ENCODE results near the gene MRTFB.
"Not testable (repeated sequence)": the region's sequence is repeated elsewhere in the genome, so short reads cannot be mapped to it uniquely, and the experiment has no call there.

MRTFB gene

DNA sequence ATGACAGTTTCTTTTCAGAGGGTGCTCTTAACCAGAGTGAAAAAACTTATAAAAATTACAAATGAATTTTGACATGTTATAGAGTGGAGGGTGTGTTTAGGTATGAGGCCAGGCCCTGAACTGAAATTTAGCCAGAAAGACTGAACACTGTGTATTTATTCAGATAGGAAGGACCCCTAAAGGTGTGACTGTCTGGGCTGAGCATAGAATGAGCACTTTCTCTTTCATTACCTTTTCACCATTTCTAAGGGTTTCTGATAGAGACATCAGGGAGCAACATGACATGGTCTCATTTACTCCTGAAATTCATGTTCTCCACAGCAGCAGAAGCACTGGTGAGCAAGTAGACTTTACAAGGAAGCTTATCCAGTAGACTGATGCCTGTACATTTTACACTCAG, 32.9 kb downstream of the MRTFB start:
- ATAC-seq = no peak
- no peak for DNase-seq

DNA sequence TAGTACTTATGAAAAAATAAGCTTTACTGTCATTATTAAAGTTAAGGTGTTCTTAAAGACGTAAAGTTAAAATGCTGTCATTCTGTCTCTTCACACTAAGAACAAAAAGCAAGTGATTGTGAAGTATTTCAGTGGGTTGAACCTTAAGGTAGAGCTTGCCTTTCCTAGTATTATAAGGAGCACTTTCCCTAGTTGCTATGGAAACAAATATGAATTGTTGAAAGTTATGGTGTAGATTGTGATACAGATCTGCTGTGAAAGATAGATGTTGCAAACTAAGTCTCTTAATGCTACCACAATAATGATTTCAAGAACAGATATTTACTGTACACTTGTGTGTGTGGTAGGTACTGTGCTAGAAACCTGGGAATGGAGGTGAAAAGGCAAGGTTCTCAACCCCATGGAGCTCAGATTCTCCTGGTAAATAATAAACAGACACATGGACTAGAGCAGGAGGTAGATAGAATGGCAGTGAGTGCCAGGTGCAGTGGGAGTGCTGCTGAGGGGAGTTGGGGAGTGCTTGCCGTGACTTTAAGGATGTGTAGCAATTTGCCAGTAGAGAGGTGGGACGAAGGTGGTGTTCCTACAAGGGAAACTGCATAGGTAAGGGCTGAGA, 34.7 kb downstream of the MRTFB start:
- no peak for ATAC-seq
- no peak for DNase-seq

DNA sequence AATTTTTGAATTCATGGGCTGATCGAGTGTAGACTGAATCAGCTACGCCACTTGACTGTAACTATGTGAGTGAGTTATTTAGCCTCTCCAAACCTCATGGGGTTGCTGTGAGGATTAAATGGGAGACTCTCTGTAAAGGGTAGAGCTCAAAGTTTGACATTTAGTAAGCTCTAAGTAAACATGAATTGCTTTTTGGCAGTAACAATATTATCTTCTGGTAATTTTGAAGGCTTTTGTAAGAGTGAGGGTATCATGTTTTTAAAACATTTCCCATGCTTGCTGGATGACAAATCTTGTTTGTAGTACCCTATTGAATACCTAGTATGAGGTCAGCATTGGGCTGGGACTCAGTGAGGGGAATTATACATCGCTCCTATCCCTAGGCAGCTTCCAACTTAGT, 35.3 kb downstream of the MRTFB start:
- DNase-seq (no peak), ATAC-seq (no peak)

DNA sequence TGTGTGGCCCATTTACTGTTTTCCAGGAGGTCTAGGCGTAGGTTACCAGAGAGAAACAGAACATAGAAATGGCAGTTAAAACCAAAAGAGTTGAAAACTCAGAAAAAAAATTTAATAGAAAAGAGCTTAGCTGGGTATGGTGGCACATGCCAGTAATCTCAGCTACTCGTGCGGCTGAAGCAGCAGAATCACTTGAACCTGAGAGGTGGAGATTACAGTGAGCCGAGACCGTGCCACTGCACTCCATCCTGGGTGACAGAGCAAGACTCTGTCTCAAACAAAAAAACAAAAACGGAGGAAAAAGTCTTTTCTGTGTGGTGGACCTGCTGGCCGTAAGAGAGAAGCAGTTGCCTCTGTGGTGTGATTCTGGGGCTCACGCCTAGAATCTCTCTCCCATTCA, 35.8 kb downstream of the MRTFB start:
- no peak for DNase-seq
- no peak for ATAC-seq

DNA sequence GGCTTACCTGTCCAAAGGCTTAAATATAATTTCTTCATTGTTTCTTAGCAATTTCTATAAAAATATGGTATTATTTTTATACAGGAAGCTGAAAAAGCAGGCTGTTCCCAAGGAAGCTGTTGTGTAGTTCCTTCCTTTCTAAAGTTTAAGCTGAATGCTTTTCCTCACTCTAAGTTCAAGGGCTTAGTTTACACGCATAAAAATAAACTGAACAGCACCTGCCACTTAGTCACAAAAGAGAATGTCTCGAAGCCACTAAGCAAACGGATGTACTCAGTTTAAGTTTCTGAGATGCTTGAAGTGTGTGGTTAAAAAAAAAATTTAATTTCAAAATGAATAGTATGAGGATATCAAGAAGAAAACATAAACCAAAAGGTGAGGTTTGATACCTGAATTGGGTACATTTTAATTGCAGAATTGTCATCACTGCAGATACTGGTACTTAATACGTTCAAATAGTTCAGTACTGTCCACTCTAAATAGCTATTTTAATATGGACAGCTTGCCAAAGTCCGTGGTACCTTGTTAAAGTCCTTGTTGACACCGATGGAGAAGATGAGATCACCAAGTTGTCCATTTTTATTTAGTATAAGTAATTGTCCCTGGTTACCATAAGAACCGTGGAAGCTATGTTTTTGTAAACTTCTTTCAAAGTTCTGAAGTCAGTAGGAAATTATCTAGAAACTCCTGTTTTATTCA, 38.1 kb downstream of the MRTFB start:
- DNase-seq = no peak
- no peak for ATAC-seq

DNA sequence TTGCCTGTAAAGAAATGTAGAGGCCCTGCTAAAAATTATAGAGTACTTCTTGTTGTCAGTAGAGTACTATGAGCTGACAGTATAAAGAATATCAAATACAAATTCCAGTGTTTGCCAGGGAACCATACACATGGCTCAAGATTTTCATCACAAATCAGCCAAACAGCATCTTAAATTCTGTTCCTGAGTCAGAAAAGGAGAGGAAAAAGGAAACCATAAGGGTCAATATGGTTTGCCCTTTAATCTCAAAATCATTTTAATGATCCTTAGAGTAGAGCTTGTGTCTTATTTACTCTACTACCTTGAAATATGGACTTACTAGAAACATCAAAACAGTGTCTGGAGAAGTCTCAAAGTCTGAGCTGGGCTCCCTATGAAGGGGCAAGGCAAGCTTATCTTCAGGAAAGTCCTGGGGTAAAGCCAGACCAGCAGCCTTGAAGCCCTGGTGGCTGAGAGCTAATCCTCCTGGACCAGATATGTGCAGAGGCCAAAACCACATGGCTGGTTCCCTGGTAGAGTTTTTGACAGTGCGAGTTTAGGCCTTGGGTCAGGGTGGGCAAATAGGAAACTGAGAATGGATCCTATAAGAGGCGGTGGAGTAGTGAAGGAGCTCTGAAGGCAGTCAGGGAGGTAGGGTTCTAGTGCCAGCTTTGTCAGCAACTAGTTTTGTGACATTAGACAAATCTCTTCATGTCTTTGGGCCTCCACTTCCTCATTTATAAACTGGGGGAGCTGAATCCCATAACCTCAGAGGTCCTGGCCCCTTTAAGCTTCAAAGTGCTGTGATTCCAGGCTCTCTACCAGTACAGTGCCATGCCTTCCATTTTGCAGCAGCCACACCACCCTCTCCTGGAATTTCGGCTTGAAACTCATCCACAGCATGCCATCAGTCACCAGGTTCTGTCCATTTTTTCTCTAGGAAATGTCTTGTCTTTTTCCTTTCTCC, 38.9 kb downstream of the MRTFB start:
- ATAC-seq = no peak
- DNase-seq = no peak

DNA sequence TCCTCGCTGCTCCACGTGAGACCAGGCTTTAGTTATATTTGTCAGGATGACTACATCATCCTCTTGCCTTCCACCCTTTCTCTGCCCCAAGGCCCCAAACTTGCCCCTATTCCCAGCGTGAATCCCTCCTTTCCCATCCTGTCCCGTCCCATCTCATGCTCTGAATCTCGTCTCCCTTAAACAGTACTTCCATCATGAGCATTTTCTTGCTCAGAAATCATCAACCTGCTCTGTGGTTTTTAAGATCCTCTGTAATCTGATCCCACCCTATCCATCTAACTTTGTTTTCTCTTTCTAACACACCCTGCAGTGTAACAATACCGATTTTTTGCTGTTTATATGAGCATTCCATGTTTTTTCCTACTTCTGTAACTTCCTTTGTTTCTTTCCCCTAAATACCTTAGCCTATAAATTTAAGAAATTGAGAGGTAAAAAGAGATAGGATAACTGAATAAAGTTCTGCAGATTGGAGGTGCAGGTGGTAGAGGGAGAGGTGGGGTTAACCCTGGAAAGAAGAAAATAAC, 39.7 kb downstream of the MRTFB start:
- no peak for DNase-seq
- no peak for ATAC-seq

DNA sequence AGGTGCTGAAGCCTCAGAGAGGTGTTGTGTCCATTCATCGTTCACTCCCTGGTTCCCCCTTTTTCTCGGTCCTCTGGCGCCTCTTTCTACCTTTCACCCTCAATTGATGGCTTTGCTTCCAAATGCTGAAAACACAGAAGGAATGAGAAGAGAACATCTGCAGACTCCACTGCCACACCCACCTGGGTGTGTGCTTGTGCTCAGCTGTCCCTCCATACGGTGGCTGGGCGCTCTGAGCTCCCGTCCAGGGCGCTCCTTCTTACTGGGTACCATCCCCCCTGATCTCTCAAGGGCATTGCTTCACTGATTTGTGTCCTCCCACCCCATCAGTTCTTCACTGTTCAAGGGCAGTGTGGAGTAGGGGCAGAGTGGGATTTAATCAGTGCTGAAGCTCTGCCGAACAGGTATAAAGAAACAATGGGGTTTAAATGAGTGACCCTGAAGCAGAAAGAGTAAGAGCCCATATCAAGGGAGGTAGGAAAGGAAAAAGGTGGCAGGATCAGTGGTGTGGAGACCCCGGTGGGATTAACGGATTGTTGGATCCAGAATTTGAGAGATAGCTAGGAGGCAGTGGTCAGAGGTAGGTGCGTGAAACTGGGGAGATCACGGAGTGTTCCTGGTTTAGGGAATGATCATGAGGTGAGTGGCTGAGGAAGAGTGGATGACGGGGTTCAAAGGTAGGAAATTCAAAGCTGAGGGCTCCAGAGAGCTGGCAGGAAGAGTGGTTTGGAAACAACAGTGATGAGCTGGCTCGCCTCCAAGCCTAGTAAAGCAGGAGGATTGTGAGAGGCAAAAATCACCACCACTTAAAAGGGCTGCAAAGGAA, 40.8 kb downstream of the MRTFB start:
- DNase-seq (no peak), ATAC-seq (no peak)

DNA sequence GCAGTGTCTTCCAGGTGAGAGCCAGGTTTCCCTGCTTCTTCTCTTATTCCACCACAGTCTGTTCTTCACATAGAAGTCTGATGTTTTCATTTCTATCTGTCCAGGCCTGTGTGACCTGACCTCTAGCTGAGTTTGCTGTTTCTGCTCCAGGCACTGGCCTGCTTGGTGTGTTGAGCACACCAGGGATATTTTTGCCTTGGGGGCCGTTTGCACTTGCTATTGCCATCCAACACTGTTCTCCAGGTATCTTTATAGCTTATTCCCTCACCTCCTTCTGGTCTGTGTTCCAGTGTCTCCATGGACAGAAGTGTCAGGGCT, 41.4 kb downstream of the MRTFB start:
- ATAC-seq (no peak), DNase-seq (no peak)

DNA sequence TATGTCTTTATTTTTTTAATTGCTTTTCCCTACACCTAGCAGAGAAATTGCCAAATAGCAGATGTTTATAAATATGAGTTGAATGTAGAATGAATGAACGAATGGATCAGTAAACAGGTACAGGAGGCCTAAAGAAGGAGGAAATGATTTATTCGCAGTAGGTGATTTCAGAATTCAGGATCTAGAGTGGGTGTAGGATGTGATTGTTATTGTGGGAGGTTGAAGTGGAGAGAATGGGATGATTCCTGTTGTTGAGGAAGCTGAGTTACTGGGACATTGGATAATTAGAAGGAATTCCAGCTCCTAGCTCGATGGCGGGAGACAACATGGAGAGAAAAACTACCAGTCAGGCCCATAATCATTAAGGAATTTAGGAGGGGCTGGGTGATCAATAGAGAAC, 42.2 kb downstream of the MRTFB start:
- no peak for ATAC-seq
- DNase-seq = no peak

DNA sequence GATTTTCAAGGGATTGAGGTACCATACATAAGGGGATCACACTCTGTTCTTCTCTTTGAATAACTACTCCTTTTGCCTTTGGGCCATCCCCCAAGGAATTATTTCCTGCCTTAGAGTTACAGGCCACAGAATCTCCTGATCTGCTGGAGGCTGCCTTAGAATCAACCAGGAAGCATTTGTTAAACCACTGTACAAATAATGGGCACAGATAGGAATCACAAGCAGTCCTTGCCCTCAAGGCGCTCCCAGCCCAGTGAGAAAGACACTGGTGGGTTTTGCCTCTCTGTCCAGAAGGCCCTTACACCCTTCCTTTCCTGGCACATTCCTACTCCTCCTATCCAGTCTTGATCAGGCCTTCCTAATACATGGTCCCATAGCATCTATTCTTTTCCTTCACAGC, 45.9 kb downstream of the MRTFB start:
- DNase-seq (no peak), ATAC-seq (no peak)

DNA sequence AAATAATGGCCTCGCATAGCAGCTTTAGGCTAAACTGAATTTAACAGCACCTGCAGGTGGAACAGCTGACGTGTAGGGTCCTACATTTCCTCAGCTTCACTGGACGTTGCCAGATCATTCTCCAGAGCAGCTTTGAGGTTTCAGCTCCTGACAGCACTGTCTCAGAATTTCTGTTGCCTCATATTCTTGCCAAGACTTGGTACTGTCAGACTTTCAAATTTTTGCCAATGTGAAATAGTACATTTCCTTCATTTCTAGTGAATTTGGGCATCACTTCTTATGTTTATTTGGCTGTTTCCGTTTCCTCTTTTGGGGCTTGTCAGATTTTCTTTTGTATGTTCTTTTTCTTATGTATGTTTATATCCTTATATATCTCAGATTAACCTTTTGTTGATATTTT, 48.7 kb downstream of the MRTFB start:
- DNase-seq = no peak
- no peak for ATAC-seq

DNA sequence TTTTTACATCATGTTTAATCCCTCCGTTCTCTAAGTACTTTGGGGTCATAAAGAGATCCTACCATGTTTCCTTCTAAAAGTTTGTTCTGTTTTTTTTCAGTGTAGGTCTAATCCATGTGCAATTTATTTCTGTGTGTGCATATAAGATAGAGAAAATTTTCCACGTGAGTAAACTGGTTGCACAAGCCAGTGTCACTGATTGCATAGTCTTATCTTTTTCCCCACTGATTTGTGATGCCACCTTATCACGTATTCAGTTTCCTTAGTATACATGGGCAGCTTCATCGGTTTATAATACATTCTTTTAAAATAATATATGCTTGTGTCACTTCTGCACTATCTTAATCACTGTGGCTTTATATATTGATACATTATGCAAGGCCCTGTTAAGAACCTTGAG, 49.2 kb downstream of the MRTFB start:
- DNase-seq = no peak
- no peak for ATAC-seq

DNA sequence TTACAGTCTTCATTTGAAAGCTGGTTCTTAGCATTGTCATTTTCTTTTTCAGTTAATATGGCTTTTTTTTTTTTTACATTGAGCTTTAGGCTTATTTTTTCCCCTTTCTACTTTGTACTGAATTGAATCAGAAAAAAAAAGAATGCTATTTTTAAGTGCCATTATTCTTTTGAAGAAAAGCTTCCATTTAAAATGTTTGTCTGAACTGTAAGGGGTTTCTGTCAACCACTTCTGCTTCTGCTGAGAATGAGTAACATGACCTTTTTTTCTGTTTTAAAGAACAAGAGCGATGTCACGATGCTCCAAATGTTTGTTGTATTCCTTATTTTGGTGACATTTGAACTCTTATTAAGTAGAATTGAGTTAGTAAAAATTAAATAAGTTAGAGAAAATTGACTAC, 50.0 kb downstream of the MRTFB start:
- no peak for DNase-seq
- ATAC-seq = no peak

DNA sequence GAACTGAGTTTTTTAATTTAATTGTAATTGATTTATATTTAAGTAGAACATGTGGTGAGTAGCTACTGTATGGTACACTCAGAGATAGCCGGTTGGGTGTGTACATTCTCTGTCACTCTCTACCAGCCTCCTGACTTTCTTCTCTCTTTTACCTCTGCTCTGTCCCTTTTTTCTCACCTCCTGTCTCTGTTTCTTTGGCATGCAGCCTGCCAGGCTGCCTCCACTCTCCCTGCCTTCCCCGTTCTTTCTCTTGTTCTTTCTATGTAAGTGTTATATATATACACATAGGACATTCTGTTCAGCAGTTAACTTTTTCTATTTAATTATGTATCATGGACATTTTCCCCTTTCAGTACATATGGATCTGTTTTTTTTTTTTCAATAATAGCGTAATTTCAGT, 50.8 kb downstream of the MRTFB start:
- DNase-seq (no peak), ATAC-seq (no peak)

DNA sequence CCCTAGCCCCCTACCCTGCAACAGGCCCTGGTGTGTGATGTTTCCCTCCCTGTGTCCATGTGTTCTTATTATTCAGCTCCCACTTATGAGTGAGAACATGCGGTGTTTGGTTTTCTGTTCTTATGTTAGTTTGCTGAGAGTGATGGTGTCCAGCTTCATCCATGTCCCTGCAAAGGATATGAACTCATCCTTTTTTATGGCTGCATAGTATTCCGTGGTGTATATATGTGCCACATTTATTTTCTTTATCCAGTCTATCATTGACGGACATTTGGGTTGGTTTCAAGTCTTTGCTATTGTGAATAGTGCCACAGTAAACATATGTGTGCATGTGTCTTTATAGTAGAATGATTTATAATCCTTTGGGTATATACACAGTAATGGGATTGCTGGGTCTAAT, 51.3 kb downstream of the MRTFB start:
- not testable (repeated sequence) for DNase-seq, ATAC-seq

DNA sequence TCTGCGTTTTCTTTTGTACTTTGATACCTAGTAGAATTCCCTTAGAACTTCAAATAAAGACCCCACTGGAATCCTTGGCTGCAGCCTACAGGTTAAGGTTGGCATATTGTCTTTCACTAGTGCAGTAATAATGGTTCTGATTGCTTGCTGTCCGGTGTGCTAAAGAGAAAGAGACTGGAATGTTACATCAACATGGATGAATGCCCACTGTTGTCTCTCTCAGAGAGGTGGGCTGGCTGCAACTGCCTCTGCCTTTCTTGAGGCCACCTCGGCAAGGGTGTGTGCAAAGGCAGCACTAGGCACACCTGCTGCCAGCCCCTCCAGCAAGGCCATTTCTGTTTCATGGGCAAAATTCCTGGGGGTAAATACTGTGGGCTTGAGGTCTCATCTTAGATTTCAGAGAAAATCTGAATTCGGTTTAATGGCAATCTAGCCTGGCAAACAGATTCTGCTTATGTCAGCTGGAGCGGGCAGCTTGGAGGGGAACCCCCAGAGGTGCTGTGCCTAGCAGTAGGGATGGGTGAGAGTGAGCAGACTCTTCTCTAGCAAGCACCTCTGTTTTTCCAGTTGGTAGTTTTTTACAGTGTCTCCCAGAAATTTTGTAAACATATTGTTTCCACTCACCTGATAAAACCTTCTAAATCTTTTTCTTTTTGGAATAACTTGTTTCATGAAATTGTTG, 54.0 kb downstream of the MRTFB start:
- ATAC-seq (no peak), DNase-seq (no peak)

DNA sequence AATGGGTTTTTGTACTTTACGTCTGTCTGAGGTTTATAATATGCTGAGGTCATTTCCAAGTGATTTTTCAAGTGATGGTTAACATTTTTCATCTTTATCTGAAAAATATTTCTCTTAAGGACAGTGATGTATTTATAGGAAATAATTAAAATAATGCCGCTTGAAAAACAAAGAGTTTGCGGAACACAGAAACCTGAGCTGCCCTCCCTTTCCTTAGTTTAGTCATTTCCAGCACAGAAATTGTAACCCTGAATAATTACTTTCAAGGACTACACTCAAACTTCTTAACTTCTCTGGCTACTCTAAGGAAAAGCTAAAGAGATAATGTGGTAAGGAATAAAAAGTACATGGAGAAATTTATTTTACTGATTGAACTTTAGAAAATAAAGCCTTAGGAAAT, 54.6 kb downstream of the MRTFB start:
- no peak for DNase-seq
- ATAC-seq = no peak

DNA sequence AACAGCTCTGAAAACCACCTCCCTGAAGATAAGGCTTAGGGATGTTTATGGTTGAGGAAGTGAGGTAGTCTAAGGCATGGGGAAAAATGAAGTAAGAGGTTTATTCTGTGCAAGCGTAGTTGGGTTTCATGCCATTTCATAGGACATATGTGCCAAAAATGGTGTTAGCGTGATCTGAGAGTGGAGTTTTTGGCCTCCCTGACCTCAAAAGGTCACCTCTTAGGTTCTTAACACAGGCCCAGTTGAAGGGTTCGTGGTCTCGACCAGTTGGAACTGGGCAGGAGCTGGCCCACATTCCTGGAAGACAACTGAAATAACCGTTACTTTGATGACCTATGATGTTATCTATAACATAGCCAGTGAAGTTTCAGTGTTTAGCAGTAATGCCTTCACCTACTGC, 57.0 kb downstream of the MRTFB start:
- ATAC-seq (no peak), DNase-seq (no peak)

DNA sequence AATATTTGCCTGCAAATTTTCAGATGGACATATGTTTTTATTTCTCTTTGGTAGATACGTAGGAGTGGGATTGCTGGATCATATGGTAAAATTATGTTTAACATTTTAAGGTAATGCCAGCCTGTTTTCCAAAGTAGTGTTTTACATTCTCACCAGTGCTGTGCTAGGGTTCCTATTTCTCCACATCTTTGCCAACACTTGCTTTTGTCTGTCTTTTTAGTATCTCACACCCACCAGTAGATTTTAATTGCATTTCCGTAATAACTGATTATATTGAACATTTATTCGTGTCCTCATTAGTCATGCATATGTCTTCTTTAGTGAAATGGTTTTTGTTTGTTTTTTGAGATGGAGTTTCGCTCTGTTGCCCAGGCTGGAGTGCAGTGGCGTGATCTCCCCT, 58.4 kb downstream of the MRTFB start:
- DNase-seq = no peak
- no peak for ATAC-seq

DNA sequence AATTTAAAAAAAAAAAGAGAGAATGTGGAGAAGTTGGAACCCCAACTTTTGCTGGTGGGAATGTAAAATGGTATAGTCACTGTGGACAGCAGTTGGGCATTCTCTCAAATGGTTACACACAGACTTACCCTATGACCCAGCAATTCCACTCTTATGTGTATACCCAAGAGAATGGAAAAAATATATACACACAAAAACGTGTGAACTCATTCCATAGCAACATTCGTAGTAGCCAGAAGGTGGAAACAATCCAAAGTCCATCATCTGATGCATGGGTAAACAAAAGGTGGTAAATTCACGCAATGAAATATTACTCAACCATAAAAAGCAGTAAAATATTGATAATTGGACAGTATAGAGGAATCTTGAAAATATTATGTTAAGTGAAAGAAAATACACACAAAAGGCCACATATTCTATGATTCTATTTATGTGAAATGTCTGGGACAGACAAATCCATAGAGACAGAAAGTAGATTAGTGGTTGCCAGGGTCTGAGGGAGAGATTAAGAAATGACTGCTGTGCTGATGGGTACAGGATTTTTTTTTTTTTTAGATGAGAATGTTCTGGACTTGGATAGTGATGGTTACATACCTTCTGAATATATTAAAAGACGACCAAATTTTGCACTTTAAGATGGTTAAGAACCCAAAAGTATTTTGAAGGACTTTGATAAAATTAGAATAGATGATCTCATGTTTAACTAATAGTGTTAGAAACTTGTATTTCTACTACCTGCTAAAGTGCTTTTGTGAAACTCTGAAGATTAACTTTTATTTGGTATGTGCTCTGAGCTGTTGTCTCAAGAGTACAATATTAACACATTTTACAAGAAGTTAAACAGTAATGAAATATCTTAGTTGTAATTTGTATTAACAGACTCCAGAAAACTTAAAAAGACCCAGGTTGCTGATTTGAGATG, 60.9 kb downstream of the MRTFB start:
- ATAC-seq = no peak
- no peak for DNase-seq

Measured in stimulated activated naive CD8-positive, alpha-beta T cell treated with anti-CD3 and anti-CD28 coated beads, Interleukin-15, Interleukin-2, amounts not matched to agents 100 U/mL and 50 U/mL, for 24 hours (primary cell).